Measurements from ENCODE around the gene CENATAC.

The CENATAC gene

GRCh38 chr11:119024430-119025098 lies 26.6 kb downstream of the CENATAC start:
- DNase-seq = no peak
- in situ Hi-C loops (cut with HindIII; ENCODE audit: low pct_ligation_motif_present, low sequenced_read_pairs) = no loop called here
- TF ChIP-seq CTCF (IDR thresholded peaks at IDR 0.05; ENCODE audit: low read depth, low read length, missing control alignments) = no peak
- no peak overlapping the region for H3K27ac ChIP-seq
- H3K27me3 ChIP-seq (replicated peaks) = no peaks in the 10 kb centered on the region
- no peak overlapping the region for H3K4me3 ChIP-seq (ENCODE audit: low read depth, low read length)
- H3K36me3 ChIP-seq (replicated peaks) = peaks cover 22% of the 10 kb centered on the region

- no peak for TF ChIP-seq CTCF (IDR thresholded peaks at IDR 0.05; ENCODE audit: low read depth, low read length, missing control alignments)
- in situ Hi-C loops (cut with HindIII; ENCODE audit: low pct_ligation_motif_present, low sequenced_read_pairs) = no loop called here
- Histone ChIP-seq H3K27ac (no peak overlapping the region), H3K4me3 (ENCODE audit: low read depth, low read length) (no peak overlapping the region), H3K36me3 (replicated peaks) (peaks cover 22% of the 10 kb centered on the region), H3K27me3 (replicated peaks) (no peaks in the 10 kb centered on the region)
- DNase-seq = no peak
Observed at GRCh38 chr11:119025099-119025473, 27.1 kb downstream of the CENATAC start.

- no peaks in the 10 kb centered on the region for H3K27me3 ChIP-seq (replicated peaks)
- in situ Hi-C loops (cut with HindIII; ENCODE audit: low pct_ligation_motif_present, low sequenced_read_pairs) = no loop called here
- DNase-seq = no peak
- no peak overlapping the region for H3K27ac ChIP-seq
- TF ChIP-seq CTCF (IDR thresholded peaks at IDR 0.05; ENCODE audit: low read depth, low read length, missing control alignments) = no peak
- peaks cover 22% of the 10 kb centered on the region for H3K36me3 ChIP-seq (replicated peaks)
- H3K4me3 ChIP-seq (ENCODE audit: low read depth, low read length) = no peak overlapping the region
Observed at GRCh38 chr11:119025541-119025940, 27.6 kb downstream of the CENATAC start.

GRCh38 chr11:119025978-119026766 lies 28.2 kb downstream of the CENATAC start:
- H3K36me3 ChIP-seq (replicated peaks) = peaks cover 21% of the 10 kb centered on the region
- DNase-seq = no peak
- H3K27ac ChIP-seq = no peak overlapping the region
- H3K27me3 ChIP-seq (replicated peaks) = no peaks in the 10 kb centered on the region
- in situ Hi-C loops (cut with HindIII; ENCODE audit: low pct_ligation_motif_present, low sequenced_read_pairs) = no loop called here
- no peak overlapping the region for H3K4me3 ChIP-seq (ENCODE audit: low read depth, low read length)
- no peak for TF ChIP-seq CTCF (IDR thresholded peaks at IDR 0.05; ENCODE audit: low read depth, low read length, missing control alignments)

GRCh38 chr11:119026970-119027369 lies 29.0 kb downstream of the CENATAC start:
- H3K27ac ChIP-seq = no peak overlapping the region
- H3K36me3 ChIP-seq (replicated peaks) = peaks cover 18% of the 10 kb centered on the region
- no peak for TF ChIP-seq CTCF (IDR thresholded peaks at IDR 0.05; ENCODE audit: low read depth, low read length, missing control alignments)
- in situ Hi-C loops (cut with HindIII; ENCODE audit: low pct_ligation_motif_present, low sequenced_read_pairs) = no loop called here
- DNase-seq = no peak
- no peaks in the 10 kb centered on the region for H3K27me3 ChIP-seq (replicated peaks)
- H3K4me3 ChIP-seq (ENCODE audit: low read depth, low read length) = no peak overlapping the region

Measured in brain microvascular endothelial cell (primary cell).